Measurements from ENCODE around the gene ZFYVE26.

DNA sequence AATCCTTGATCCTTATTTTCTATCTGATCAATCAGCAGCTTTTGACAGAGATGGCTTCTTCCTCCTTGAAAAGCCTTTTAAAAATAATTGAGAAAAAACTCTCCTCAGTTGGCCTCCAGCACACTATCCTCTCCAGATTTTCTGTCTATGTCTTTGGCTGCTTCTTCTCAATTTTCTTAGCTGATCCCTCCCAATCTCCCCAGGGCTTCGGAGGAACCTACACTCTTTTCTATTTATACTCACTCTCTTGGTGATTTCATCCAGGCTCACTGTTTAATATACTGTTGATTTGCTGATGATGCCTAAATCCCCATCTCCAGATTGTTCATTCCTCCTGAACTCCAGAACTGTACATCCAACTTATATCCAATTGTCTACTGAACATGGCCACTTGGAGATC is 59.9 kb downstream of the ZFYVE26 start:
- TF ChIP-seq, protein P1, sequence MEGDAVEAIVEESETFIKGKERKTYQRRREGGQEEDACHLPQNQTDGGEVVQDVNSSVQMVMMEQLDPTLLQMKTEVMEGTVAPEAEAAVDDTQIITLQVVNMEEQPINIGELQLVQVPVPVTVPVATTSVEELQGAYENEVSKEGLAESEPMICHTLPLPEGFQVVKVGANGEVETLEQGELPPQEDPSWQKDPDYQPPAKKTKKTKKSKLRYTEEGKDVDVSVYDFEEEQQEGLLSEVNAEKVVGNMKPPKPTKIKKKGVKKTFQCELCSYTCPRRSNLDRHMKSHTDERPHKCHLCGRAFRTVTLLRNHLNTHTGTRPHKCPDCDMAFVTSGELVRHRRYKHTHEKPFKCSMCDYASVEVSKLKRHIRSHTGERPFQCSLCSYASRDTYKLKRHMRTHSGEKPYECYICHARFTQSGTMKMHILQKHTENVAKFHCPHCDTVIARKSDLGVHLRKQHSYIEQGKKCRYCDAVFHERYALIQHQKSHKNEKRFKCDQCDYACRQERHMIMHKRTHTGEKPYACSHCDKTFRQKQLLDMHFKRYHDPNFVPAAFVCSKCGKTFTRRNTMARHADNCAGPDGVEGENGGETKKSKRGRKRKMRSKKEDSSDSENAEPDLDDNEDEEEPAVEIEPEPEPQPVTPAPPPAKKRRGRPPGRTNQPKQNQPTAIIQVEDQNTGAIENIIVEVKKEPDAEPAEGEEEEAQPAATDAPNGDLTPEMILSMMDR (IDR thresholded peaks at IDR 0.05): no peak
- no peak for TF ChIP-seq POLR2AphosphoS5 (IDR thresholded peaks at IDR 0.05)
- TF ChIP-seq POLR2A (IDR thresholded peaks at IDR 0.05; ENCODE audit: low read depth): no peak

All from esophagus muscularis mucosa (tissue), 3 donors.